Muscle layer of duodenum (tissue), 2 donors: ENCODE measurements around the gene ZNF593OS.

ENCODE experiments used
- H3K27ac ChIP-seq: one replicate; pipeline ENCODE4 v1.7.0; 2013; ENCODE audit warnings: mild to moderate bottlenecking, low read length
- H3K27me3 ChIP-seq: one replicate; pipeline ENCODE4 v1.7.0; 2013; ENCODE audit warnings: low read depth, mild to moderate bottlenecking, control low read depth, low read length
- H3K36me3 ChIP-seq, 2 donors: one replicate each; pipeline ENCODE4 v1.7.0; 2013; ENCODE audit warnings: low read length in 2 of 2, control low read depth in 1 of 2, mild to moderate bottlenecking in 1 of 2; ENCODE audit not compliant: insufficient read depth in 2 of 2, control insufficient read depth in 1 of 2
- H3K4me1 ChIP-seq, 2 donors: one replicate each; pipeline ENCODE4 v1.7.0; 2013; ENCODE audit warnings: low read length in 2 of 2, mild to moderate bottlenecking in 2 of 2, control low read depth in 1 of 2, moderate library complexity in 1 of 2; ENCODE audit not compliant: insufficient read depth in 2 of 2, control insufficient read depth in 1 of 2
- H3K4me3 ChIP-seq, 2 donors: one replicate each; pipeline ENCODE4 v1.7.0; 2013; ENCODE audit warnings: low read length in 2 of 2, low read depth in 1 of 2, mild to moderate bottlenecking in 1 of 2
- H3K9me3 ChIP-seq, 2 donors: one replicate each; pipeline ENCODE4 v1.7.0; 2013; ENCODE audit warnings: low read length in 2 of 2, control low read depth in 1 of 2, mild to moderate bottlenecking in 1 of 2; ENCODE audit not compliant: control insufficient read depth in 1 of 2
- donor health status: healthy.

The ZNF593OS gene

DNA sequence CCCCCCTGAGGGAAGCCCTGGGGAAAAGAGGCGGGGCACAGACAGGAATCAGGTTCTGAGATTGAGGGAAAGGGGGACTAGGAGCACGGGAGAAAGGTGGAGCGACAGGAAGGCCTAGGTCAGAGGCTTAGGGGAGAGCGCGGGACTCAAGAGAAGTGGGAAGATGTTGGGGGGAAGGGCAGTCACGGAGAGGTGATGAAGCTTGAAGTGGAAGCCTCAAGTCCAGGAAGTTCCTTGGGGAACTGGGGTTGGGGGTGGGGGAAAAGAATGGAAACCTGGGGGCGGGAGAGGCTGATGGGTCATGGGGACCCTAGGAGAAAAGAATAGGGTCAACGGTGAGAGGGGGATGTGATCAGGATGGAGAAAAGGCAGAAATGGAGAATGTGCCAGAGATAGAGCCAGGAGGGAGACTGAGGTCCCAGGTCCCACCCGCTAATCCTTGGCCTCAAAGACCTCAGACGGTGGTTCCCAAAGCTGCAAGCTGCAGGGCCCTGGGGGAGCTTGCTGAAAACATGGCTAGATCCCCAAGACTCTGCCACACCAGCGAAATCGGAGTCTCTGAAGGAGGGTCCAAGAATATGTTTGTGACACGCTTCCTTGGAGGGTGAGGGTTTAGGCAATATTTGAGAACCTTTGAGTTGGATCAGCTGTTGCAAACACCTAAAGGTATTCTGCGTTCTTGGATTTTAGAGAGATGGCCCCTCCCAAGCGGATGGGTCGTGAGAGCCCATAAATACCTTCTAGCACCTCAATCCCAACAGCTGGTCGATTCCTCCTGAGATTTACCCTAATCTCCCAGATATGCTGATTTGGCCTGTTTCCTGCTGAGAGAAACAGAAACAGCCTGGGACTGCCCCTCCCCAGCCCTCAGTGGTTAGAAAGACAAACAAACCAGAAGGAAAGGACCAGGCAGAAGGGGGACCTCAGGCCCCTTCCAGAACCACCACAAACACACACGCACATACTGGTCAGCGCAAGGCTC lies 6.5 kb downstream of the ZNF593OS start:
- Histone ChIP-seq H3K27me3 (no peaks in the 10 kb centered on the region), H3K4me3 (peak overlapping the region in 1 of 2 donors; percentile 56), H3K4me1 (peaks cover 4 to 25% of the 10 kb centered on the region in 2 donors), H3K9me3 (no peaks in the 10 kb centered on the region), H3K36me3 (no peaks in the 10 kb centered on the region), H3K27ac (no peak overlapping the region)

DNA sequence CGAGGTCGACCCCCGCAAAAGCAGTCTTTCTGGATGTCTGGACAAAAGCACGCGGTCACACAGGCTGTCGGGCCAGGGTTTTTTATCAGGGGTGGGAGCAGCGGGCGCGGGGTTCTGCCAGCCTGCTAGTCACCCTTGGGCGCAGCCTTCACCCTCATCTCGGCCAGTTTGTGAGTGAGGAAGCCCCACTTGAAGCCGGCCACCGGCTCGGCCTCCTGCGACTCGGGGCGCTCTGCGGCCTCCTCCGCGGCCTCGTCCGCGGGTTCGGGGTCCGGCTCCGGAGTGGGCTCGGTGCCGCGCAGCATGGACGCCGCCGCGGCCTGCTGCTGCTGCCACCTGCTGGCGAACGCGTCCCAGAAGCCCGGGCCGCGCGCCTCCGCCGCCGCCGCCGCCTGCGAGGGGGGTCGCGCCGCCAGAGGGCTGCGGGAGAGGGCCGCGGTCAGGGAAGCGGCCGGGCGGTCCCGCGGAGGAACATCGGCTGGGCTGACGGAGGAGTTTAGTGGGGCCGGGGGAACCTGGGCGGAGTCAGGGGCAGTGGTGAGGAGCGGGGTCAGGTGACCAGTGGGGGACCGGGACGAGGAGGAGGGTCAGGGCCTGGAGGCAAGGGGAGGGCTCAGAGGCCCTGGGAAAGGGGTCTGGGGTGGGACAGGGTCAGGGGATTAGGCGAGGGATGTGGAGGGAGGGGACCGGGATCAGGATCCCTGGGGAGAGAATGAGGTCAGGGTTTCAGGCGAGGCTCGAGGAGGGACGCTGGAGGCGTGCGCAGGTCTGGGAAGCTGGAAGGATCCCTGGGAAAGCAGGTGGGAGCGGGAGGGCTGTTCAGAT lies 7.4 kb downstream of the ZNF593OS start:
- Histone ChIP-seq H3K36me3 (no peaks in the 10 kb centered on the region), H3K27me3 (no peaks in the 10 kb centered on the region), H3K4me1 (peaks cover 2 to 21% of the 10 kb centered on the region in 2 donors), H3K4me3 (peak overlapping the region; percentile 21 to 56), H3K9me3 (no peaks in the 10 kb centered on the region), H3K27ac (no peak overlapping the region)

DNA sequence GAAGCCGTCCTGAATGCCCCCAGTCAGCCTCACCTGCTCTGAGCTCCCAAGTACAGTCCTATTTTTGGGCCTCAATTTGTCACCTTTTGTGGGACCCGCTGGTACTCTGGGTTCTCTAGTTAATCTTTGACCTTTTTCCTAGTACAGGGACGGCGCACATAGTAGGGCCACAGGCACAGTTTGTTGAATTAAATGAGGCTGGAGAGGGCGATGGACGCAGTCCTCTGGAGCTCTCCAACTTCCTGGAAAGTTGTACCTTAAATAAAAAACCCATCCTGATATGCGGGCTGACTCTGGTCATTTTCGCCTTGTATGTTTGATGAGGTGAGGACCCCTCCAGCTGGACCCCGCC lies 8.0 kb downstream of the ZNF593OS start:
- Histone ChIP-seq H3K36me3 (no peaks in the 10 kb centered on the region), H3K9me3 (no peaks in the 10 kb centered on the region), H3K27ac (no peak overlapping the region), H3K27me3 (no peaks in the 10 kb centered on the region), H3K4me1 (peaks cover 0 to 18% of the 10 kb centered on the region in 2 donors), H3K4me3 (peak overlapping the region; percentile 21 to 56)

DNA sequence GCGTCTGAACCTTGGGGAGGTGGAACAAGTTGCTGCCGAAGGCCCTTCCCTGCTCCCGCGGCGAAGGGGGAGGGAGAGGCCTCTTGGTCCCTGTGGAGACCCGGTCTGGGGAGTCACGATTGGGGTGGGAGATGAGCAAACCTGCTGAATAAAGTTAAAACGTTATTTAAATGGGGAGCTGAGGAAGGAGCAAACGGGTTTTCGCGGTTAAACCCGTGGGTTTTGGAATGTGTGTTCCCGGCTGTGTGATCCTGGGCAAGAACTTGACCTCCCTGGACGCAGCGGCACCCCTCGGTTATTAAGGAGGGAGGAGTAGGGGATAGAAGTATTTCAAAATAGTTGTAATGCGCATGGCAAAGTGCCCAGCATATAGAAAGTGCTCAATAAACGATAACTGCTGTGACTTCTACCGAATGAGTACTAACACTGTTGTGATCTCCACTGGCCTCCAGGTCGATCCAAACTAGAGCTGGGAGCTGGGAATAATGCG lies 9.4 kb downstream of the ZNF593OS start:
- Histone ChIP-seq H3K9me3 (no peaks in the 10 kb centered on the region), H3K36me3 (no peaks in the 10 kb centered on the region), H3K4me3 (peak overlapping the region; percentile 44 to 71), H3K4me1 (peaks cover 0 to 18% of the 10 kb centered on the region in 2 donors), H3K27me3 (peaks cover 8% of the 10 kb centered on the region), H3K27ac (no peak overlapping the region)

DNA sequence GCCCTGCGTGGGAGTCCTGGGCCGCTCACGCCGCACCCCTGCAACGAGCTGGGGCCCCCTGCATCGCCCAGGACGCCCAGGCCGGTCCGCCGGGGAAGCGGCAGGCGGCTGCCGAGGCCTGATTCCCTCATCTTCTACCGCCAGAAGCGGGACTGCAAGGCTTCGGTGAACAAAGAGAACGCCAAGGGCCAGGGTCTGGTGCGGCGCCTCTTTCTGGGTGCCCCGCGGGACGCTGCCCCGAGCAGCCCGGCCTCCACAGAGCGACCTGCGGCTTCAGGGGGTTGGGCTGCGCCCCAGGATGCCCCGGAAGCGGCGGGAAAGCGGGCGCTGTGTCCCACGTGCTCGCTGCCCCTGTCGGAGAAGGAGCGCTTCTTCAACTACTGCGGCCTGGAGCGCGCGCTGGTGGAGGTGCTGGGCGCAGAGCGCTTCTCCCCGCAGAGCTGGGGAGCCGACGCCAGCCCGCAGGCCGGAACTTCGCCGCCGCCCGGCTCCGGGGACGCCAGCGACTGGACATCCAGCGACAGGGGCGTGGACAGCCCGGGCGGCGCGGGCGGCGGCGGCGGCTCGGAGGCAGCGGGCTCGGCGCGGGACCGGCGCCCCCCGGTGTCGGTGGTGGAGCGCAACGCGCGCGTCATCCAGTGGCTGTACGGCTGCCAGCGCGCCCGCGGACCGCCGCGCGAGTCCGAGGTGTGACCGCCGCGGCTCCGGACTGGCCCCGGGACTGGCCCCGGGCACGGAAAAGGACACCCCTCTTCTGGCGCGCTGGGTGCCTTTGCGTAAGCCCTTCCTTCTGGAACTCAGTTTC lies 10.0 kb downstream of the ZNF593OS start:
- peaks cover 8% of the 10 kb centered on the region for H3K27me3 ChIP-seq
- peaks cover 0 to 18% of the 10 kb centered on the region in 2 donors for H3K4me1 ChIP-seq
- H3K9me3 ChIP-seq, result no peaks in the 10 kb centered on the region
- no peaks in the 10 kb centered on the region for H3K36me3 ChIP-seq
- no peak overlapping the region for H3K27ac ChIP-seq
- H3K4me3 ChIP-seq, result peak overlapping the region; percentile 44 to 71

DNA sequence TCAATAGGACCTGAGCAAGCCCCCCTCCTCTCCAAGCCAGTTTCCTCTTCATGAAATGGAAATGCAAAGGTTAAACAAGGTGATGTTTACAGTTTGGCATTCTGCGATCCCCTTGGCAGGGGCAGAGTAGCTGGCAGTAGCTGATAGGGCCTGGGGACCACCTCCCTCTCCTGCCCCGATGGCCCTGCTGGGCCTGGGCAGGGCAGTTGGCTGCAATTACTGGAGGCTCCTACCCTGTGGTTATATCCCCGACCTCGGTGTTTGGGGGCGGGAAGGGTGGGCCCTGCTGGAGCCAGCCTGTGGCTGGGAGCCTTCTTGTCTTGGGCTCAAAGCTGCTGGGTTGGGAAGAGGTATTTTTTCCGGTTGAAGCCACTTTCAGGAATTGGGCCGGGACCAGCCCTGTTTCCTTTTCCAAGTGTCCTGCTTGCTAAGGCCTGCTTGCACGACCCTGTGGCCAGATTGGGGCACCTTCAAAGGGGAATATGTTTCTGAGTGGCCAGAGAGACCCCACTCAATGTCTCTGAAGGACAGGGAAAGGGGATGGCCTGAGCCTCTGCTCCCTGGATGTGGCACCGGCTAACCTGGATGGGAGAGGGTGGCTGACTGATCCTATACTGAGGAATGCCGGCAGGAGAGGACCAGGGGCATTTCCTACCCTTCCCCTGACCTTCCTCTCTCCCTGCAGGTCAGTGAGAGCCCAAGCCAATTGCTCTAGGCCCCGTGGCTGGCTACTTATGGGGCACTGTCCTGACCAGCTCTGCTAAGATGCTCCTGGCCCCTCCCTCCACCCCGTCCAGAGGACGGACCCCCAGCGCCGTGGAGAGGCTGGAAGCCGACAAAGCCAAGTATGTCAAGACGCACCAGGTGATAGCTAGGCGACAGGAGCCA lies 10.9 kb downstream of the ZNF593OS start:
- peaks cover 8% of the 10 kb centered on the region for H3K27me3 ChIP-seq
- H3K9me3 ChIP-seq, result no peaks in the 10 kb centered on the region
- H3K27ac ChIP-seq, result no peak overlapping the region
- H3K4me1 ChIP-seq, result peaks cover 0 to 18% of the 10 kb centered on the region in 2 donors
- H3K36me3 ChIP-seq, result no peaks in the 10 kb centered on the region
- H3K4me3 ChIP-seq, result peak overlapping the region; percentile 4 to 71

DNA sequence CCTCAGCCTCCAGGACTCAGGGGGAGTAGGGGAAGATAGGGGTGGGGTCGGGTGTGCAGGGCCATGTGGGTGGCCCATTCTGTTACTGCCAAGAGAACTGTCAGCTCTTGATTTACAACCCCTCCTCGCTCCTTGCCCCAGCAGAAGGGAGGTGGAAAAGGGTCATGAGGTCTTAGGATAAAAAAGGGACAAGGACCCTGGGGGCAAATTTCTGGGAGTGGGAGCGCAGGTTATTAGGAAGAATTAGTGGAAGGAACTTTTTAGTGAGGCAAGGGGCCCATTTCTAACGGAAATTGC lies 11.9 kb downstream of the ZNF593OS start:
- H3K4me1 ChIP-seq, result peaks cover 0 to 18% of the 10 kb centered on the region in 2 donors
- no peaks in the 10 kb centered on the region for H3K36me3 ChIP-seq
- peaks cover 8% of the 10 kb centered on the region for H3K27me3 ChIP-seq
- H3K4me3 ChIP-seq, result peak overlapping the region in 1 of 2 donors; percentile 35
- no peak overlapping the region for H3K27ac ChIP-seq
- H3K9me3 ChIP-seq, result no peaks in the 10 kb centered on the region

- peaks cover 8% of the 10 kb centered on the region for H3K27me3 ChIP-seq
- H3K4me1 ChIP-seq, result peaks cover 0 to 18% of the 10 kb centered on the region in 2 donors
- H3K36me3 ChIP-seq, result no peaks in the 10 kb centered on the region
Observed at GRCh38 chr1:26158908-26159742, 12.5 kb downstream of the ZNF593OS start, which contains the start of gene FAM110D. TSS of gene FAM110D (plus strand) at chr1:26159079. CDS start at chr1:26161292, 2,213 bp downstream.

GRCh38 chr1:26158271-26158907 lies 13.2 kb downstream of the ZNF593OS start:
- Histone ChIP-seq H3K36me3 (no peaks in the 10 kb centered on the region), H3K27me3 (peaks cover 8% of the 10 kb centered on the region), H3K9me3 (no peaks in the 10 kb centered on the region), H3K4me1 (peaks cover 0 to 13% of the 10 kb centered on the region in 2 donors), H3K27ac (no peak overlapping the region), H3K4me3 (no peak overlapping the region)

More at GRCh38 chr1:26158908-26159742, 12.5 kb downstream of the ZNF593OS start, which contains the start of gene FAM110D:
- Histone ChIP-seq H3K9me3 (no peaks in the 10 kb centered on the region), H3K27ac (no peak within 1 kb of the TSS), H3K4me3 (peak within 1 kb of the TSS in 1 of 2 donors; percentile 35)
